ENCODE data around the gene ANO1.

GRCh38 chr11:70032943-70033710 is 45.0 kb upstream of the ANO1 start:
- TF ChIP-seq TAF1 (IDR thresholded peaks at IDR 0.05; ENCODE audit: low read depth, low read length) (no peak), POLR2AphosphoS5 (IDR thresholded peaks at IDR 0.05; ENCODE audit: low read depth, low read length) (no peak), PAX5 (IDR thresholded peaks at IDR 0.05; ENCODE audit: insufficient read depth, low read length, severe bottlenecking) (no peak), SPI1 (IDR thresholded peaks at IDR 0.05; ENCODE audit: low read depth, low read length) (no peak)

All from GM12891 (cell line).